Kidney glomerular epithelial cell (primary cell): ENCODE data around the gene ATCAY.

ENCODE experiments used
- DNase-seq: peaks from one replicate; lab custom pipeline; 2025; lab: John Stamatoyannopoulos, UW

Gene ATCAY

DNA sequence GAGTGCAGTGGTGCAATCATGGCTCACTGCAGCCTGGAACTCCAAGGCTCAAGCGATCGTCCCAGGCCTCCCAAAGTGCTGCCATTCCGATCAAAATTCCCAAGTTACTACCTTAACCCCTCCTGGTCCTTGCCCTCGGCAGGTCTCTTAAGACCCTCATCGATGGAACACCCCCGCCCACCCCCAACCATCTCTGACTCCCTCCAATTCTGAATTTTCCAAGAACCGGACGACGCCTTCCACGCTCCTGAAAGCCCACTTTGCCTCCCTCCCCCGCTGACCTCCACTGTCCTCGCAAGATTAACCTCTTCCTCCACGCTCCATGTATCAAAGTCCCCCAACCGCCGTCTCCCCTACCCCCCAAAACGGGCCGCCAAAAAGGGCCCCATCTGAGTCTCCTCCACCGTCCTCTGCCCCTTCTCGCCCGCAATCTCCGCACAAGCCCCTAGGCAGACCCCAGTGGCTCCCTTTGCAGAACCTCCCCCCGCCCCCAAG lies 89.9 kb downstream of the ATCAY start:
- DNase-seq, result no peak

DNA sequence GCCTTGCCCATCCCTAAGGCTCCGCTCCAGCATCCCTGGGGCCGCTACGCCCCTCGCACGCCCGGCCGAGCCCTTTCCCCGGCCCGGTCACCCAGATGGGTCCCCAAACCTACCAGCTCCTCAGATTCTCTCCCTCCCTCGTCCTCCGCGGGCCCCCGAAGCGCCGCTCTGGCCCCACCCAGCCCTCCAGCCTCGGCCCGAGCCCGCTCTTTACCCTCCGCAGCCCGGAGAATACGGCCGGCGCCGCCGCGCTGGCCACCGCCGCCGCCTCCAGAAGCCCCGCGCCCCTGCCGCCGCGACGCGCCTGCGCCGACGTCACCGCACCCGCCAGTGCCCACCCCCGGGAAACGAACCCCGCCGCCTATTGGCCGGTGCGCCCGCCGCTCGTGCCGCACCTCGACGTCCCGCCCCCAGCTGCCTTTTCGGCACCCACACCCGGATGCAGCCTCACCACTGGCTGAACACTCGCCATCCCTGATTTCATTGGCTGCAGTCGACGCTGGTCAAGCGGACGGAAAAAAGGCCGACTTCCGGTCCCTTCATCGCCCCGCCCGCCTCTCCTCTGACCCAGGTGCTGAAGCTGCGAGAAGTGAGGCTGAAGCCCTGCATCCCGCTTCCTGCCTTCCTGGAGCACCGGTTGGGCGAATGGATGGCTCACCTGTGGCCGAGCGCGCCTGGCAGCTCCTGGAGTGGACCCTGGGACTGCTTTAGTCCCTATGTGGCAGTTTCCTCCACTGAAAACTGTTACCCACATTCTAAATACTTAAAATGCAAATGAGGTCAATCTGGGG lies 90.5 kb downstream of the ATCAY start, which contains the start of gene DAPK3:
DAPK3 (minus strand) TSS at position 292 of the 791 bp plus-strand sequence. CDS start 1,364 bp downstream, outside the sequence.
- peak; percentile 95 for DNase-seq

DNA sequence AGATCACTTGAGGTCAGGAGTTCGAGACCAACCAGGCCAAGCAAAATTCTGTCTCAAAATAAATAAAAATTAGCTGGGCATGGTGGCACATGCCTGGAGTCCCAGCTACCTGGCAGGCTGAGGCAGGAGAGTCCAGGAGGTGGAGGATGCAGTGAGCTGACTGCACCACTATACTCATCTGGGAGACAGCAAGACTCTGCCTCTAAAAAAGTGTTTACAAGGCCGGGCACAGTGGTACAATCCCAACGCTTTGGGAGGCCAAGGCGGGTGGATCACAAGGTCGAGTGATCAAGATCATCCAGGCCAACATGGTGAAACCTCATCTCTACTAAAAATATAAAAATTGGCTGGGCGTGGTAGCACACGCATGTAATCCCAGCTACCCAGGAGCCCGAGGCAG lies 94.7 kb downstream of the ATCAY start:
- DNase-seq, result no peak

DNA sequence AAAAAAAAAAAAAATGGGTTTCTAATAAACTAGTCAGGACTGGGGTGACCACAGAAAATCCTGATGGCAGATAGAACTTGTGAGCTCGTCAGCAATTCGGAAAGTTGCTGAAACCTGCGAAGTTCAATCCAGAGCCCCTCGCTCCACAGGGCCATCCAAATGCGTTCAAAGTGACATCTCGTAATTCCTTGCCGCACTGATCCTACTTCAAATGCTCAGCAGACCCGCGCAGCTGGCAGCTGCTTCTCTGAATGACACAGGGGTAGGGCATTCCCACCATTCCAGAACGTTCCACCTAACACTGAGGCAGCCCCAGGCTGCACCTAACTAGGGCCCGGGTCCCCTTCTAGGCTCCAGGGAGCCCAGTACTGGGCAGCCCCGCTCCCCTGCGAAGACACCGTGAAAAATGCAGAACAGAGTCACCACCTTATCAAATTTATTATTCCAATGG lies 95.2 kb downstream of the ATCAY start:
- no peak for DNase-seq

DNA sequence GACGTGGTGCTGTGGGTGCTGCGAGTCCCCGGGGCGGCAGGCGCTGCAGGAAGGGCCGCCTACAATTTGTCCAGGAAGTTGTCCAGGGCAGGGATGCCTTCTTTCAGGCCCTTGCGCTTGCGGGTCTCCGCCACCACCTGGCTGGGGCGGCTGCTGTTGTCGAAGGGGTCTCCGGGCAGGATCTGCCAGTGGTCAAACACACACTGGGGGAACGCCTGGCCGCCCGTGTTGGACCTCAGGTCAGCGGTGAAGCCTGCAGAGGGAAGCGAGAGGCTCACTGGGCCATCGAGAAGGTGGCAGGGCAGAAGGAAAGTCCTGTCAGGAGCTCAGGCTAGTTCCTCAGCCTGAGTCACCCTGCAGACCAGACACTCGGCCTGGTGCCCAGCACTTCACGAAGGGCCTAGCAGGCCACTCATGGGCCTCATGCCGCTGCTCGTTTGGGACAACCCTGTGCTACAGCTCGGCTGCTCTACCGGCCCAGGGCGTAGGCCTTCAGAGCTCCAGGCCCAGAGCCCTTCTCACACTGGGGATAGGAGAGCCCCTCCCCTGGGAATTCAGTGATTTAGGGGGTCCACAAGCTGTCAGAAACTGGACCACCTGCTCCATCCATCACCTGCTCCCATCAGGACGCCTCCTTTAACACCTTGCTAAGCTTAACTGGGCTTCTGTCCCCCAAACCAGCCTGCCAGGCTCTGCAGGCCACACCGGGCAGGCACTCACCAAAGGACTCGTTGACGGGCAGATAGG lies 96.2 kb downstream of the ATCAY start:
- DNase-seq, result no peak
